ENCODE results near the gene IL1F10. TPM values are rescaled to one million over a fixed set of nuclear protein-coding genes. Genes with fewer than 3 reads are reported as not detected.

IL1F10 gene
- total RNA-seq, 1 experiment from 2014 or later, result not detected

GRCh38 chr2:113028112-113028511, 39.7 kb upstream of the IL1F10 start:
- Histone ChIP-seq H3K9me3 (ENCODE audit: low read depth, low read length, poor library complexity, severe bottlenecking) (no peaks in the 10 kb centered on the region), H3K27me3 (replicated peaks; ENCODE audit: insufficient read depth, low read depth, low read length, poor library complexity) (peaks cover 78% of the 10 kb centered on the region), H3K27ac (ENCODE audit: low read depth, low read length, poor library complexity, severe bottlenecking) (no peak overlapping the region), H3K4me3 (ENCODE audit: low read depth, low read length, poor library complexity, severe bottlenecking) (no peak overlapping the region), H3K4me1 (ENCODE audit: insufficient read depth, low read length, poor library complexity, severe bottlenecking) (no peaks in the 10 kb centered on the region), H3K36me3 (ENCODE audit: insufficient read depth, low read length, poor library complexity, severe bottlenecking) (no peaks in the 10 kb centered on the region)
- ChIA-PET CTCF (no interaction called here), POLR2A (ENCODE audit: low non-redundant PET) (no interaction called here)
- intact Hi-C loops (cut with micrococcal nuclease; ENCODE audit: unreplicated experiment), result no loop called here
- DNase-seq (ENCODE audit: low spot score), result no peak
- no TSS peak for BruUV-seq (replicated peaks)
- TF ChIP-seq, protein P1, sequence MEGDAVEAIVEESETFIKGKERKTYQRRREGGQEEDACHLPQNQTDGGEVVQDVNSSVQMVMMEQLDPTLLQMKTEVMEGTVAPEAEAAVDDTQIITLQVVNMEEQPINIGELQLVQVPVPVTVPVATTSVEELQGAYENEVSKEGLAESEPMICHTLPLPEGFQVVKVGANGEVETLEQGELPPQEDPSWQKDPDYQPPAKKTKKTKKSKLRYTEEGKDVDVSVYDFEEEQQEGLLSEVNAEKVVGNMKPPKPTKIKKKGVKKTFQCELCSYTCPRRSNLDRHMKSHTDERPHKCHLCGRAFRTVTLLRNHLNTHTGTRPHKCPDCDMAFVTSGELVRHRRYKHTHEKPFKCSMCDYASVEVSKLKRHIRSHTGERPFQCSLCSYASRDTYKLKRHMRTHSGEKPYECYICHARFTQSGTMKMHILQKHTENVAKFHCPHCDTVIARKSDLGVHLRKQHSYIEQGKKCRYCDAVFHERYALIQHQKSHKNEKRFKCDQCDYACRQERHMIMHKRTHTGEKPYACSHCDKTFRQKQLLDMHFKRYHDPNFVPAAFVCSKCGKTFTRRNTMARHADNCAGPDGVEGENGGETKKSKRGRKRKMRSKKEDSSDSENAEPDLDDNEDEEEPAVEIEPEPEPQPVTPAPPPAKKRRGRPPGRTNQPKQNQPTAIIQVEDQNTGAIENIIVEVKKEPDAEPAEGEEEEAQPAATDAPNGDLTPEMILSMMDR (conservative IDR thresholded peaks at IDR 0.05; ENCODE audit: low read depth, low read length), result no peak
- TF ChIP-seq EZH2 (IDR thresholded peaks at IDR 0.05; ENCODE audit: borderline replicate concordance, low read depth, low read length, poor library complexity, severe bottlenecking), result no peak

DNA sequence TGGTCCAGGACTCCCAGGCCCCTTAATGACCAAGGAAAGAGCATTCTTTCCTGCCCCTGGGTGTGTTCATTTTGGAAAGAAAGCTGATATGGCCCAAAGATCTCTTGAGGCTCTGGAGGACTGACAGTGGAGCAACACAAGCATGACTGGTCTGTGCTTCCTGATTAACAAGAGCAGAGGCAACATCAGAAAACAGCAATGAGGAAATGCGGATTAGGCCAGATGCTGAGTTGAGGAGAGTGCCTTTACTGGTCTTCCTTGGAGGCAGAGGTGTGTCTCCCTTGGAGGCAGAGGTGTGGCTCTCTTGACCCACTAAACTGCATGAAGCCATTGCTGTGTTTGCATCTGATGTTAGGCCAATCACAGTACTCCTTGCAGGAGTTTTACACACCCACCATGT, 35.0 kb upstream of the IL1F10 start:
- CTCF ChIA-PET, result no interaction called here
- no peaks in the 10 kb centered on the region for H3K9me3 ChIP-seq (ENCODE audit: low read depth, low read length, poor library complexity, severe bottlenecking)
- no peak for TF ChIP-seq EZH2 (IDR thresholded peaks at IDR 0.05; ENCODE audit: borderline replicate concordance, low read depth, low read length, poor library complexity, severe bottlenecking)
- TF ChIP-seq, protein P1 (conservative IDR thresholded peaks at IDR 0.05; ENCODE audit: low read depth, low read length), result no peak
- BruUV-seq (replicated peaks), result no TSS peak
- no peak for DNase-seq (ENCODE audit: low spot score)
- POLR2A ChIA-PET (ENCODE audit: low non-redundant PET), result no interaction called here
- no peak overlapping the region for H3K4me3 ChIP-seq (ENCODE audit: low read depth, low read length, poor library complexity, severe bottlenecking)
- H3K27me3 ChIP-seq (replicated peaks; ENCODE audit: insufficient read depth, low read depth, low read length, poor library complexity), result peaks cover 39% of the 10 kb centered on the region
- intact Hi-C loops (cut with micrococcal nuclease; ENCODE audit: unreplicated experiment), result no loop called here
- H3K36me3 ChIP-seq (ENCODE audit: insufficient read depth, low read length, poor library complexity, severe bottlenecking), result no peaks in the 10 kb centered on the region
- no peak overlapping the region for H3K27ac ChIP-seq (ENCODE audit: low read depth, low read length, poor library complexity, severe bottlenecking)
- no peaks in the 10 kb centered on the region for H3K4me1 ChIP-seq (ENCODE audit: insufficient read depth, low read length, poor library complexity, severe bottlenecking)

DNA sequence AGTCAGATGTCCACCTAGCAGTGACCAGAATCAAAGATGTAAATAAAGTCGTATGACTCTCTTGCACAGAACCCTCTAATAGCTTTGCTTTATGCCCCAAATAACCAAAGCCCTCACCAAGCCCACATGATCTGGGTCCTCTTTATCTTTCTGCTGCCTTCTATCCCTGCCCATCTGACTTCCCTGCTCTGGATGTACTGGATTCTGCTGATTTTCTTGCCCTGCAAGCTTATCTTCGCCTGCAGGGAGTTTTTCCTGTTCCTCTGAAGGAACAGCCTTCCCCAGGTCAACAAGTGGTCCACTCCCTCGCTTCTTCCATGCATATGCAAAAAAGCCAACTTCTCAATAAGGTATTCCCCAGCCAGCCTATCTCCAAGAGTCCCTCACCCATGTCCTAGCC, 33.8 kb upstream of the IL1F10 start:
- H3K36me3 ChIP-seq (ENCODE audit: insufficient read depth, low read length, poor library complexity, severe bottlenecking), result no peaks in the 10 kb centered on the region
- H3K27ac ChIP-seq (ENCODE audit: low read depth, low read length, poor library complexity, severe bottlenecking), result no peak overlapping the region
- H3K9me3 ChIP-seq (ENCODE audit: low read depth, low read length, poor library complexity, severe bottlenecking), result no peaks in the 10 kb centered on the region
- H3K27me3 ChIP-seq (replicated peaks; ENCODE audit: insufficient read depth, low read depth, low read length, poor library complexity), result peaks cover 27% of the 10 kb centered on the region
- TF ChIP-seq EZH2 (IDR thresholded peaks at IDR 0.05; ENCODE audit: borderline replicate concordance, low read depth, low read length, poor library complexity, severe bottlenecking), result no peak
- TF ChIP-seq, protein P1 (conservative IDR thresholded peaks at IDR 0.05; ENCODE audit: low read depth, low read length), result no peak
- CTCF ChIA-PET, result no interaction called here
- no peak overlapping the region for H3K4me3 ChIP-seq (ENCODE audit: low read depth, low read length, poor library complexity, severe bottlenecking)
- H3K4me1 ChIP-seq (ENCODE audit: insufficient read depth, low read length, poor library complexity, severe bottlenecking), result no peaks in the 10 kb centered on the region
- intact Hi-C loops (cut with micrococcal nuclease; ENCODE audit: unreplicated experiment), result no loop called here
- POLR2A ChIA-PET (ENCODE audit: low non-redundant PET), result no interaction called here
- no TSS peak for BruUV-seq (replicated peaks)
- DNase-seq (ENCODE audit: low spot score), result no peak

Measured in A673 (cell line).